Mesenchymal stem cell (in vitro differentiated cells and primary cell): ENCODE data around the gene HIPK2.

Experiments
- DNase-seq: peaks from one replicate; pipeline ENCODE4 v3.0.0-alpha.2; 2013
- H2AFZ ChIP-seq: one replicate; pipeline ENCODE4 v1.6.1; 2013; ENCODE audit warnings: low read depth, mild to moderate bottlenecking, control low read depth, inconsistent platforms, low read length, moderate library complexity
- H2AK5ac ChIP-seq: 2 replicates; pipeline ENCODE4 v1.6.1; 2013; ENCODE audit warnings: low read length, moderate library complexity, mild to moderate bottlenecking, inconsistent platforms; ENCODE audit not compliant: severe bottlenecking
- H2BK120ac ChIP-seq: one replicate; pipeline ENCODE4 v1.6.1; 2013; ENCODE audit warnings: low read depth, mild to moderate bottlenecking, inconsistent platforms, low read length, moderate library complexity
- H2BK12ac ChIP-seq, 2 experiments: one replicate each; pipeline ENCODE4 v1.6.1; 2013; ENCODE audit warnings: inconsistent platforms in 2 of 2, low read length in 2 of 2, mild to moderate bottlenecking in 2 of 2, moderate library complexity in 2 of 2, control low read depth in 1 of 2
- H2BK15ac ChIP-seq: one replicate; pipeline ENCODE4 v1.6.1; 2013; ENCODE audit warnings: mild to moderate bottlenecking, low read depth, inconsistent platforms; ENCODE audit not compliant: poor library complexity, severe bottlenecking
- H2BK5ac ChIP-seq: 2 replicates; pipeline ENCODE4 v1.6.1; 2013; ENCODE audit warnings: low read depth, mild to moderate bottlenecking, low read length, control low read depth, inconsistent platforms; ENCODE audit not compliant: poor library complexity, severe bottlenecking
- H3K14ac ChIP-seq, 2 experiments: one replicate each; pipeline ENCODE4 v1.6.1; 2013; ENCODE audit warnings: inconsistent platforms in 2 of 2, low read length in 2 of 2, control low read depth in 1 of 2, mild to moderate bottlenecking in 1 of 2, moderate library complexity in 1 of 2
- H3K18ac ChIP-seq, 2 experiments: one replicate each; pipeline ENCODE4 v1.6.1; 2013; ENCODE audit warnings: inconsistent platforms in 2 of 2, low read length in 2 of 2, control low read depth in 1 of 2, low read depth in 1 of 2, mild to moderate bottlenecking in 1 of 2
- H3K23ac ChIP-seq, 2 experiments: one replicate each; pipeline ENCODE4 v1.6.1; 2013; ENCODE audit warnings: inconsistent platforms in 2 of 2, low read length in 2 of 2, mild to moderate bottlenecking in 2 of 2, moderate library complexity in 2 of 2, control low read depth in 1 of 2
- H3K27ac ChIP-seq: 2 replicates; pipeline ENCODE4 v1.5.1; 2013; ENCODE audit warnings: mild to moderate bottlenecking, moderate library complexity, low read length, control low read depth, inconsistent platforms; ENCODE audit not compliant: poor library complexity, severe bottlenecking
- H3K27me3 ChIP-seq, 2 experiments: 2 replicates each; pipeline versions ENCODE4 v1.6.1 to v1.7.0; 2013; ENCODE audit warnings: low read length in 2 of 2, mild to moderate bottlenecking in 2 of 2, moderate library complexity in 2 of 2, control low read depth in 1 of 2, inconsistent platforms in 1 of 2; ENCODE audit not compliant: control insufficient read depth in 1 of 2, insufficient read depth in 1 of 2
- H3K36me3 ChIP-seq, 2 experiments: 2 replicates each; pipeline versions ENCODE4 v1.6.1 to v1.7.0; 2013; ENCODE audit warnings: low read length in 2 of 2, control low read depth in 1 of 2, inconsistent platforms in 1 of 2, low read depth in 1 of 2, mild to moderate bottlenecking in 1 of 2; ENCODE audit not compliant: insufficient read depth in 2 of 2, control insufficient read depth in 1 of 2
- H3K4ac ChIP-seq, 2 experiments: one replicate each; pipeline ENCODE4 v1.6.1; 2013; ENCODE audit warnings: inconsistent platforms in 2 of 2, low read length in 2 of 2, mild to moderate bottlenecking in 2 of 2, moderate library complexity in 2 of 2, control low read depth in 1 of 2, low read depth in 1 of 2
- H3K4me1 ChIP-seq: 2 replicates; pipeline ENCODE4 v1.6.1; 2013; ENCODE audit warnings: low read depth, low read length, control low read depth; ENCODE audit not compliant: control insufficient read depth, insufficient read depth
- H3K4me2 ChIP-seq: 2 replicates; pipeline ENCODE4 v1.6.1; 2013; ENCODE audit warnings: low read length, mild to moderate bottlenecking, inconsistent platforms; ENCODE audit not compliant: poor library complexity, severe bottlenecking
- H3K4me3 ChIP-seq, 2 experiments: 2 replicates each; pipeline versions ENCODE4 v1.5.1 to v1.7.0; 2013; ENCODE audit warnings: low read length in 2 of 2, mild to moderate bottlenecking in 2 of 2, control low read depth in 1 of 2, low read depth in 1 of 2; ENCODE audit not compliant: insufficient read depth in 1 of 2
- H3K79me1 ChIP-seq: replicated peaks from 2 replicates; pipeline ENCODE4 v1.6.1; 2013; ENCODE audit warnings: mild to moderate bottlenecking, control low read depth, low read length, inconsistent platforms; ENCODE audit not compliant: poor library complexity, severe bottlenecking
- H3K9ac ChIP-seq: 2 replicates; pipeline ENCODE4 v1.7.0; 2013; ENCODE audit warnings: mild to moderate bottlenecking, low read length, moderate library complexity
- H3K9me3 ChIP-seq: 2 replicates; pipeline ENCODE4 v1.7.0; 2013; ENCODE audit warnings: mild to moderate bottlenecking, low read length; ENCODE audit not compliant: control insufficient read depth
- H4K8ac ChIP-seq: one replicate; pipeline ENCODE4 v1.6.1; 2013; ENCODE audit warnings: inconsistent platforms, mild to moderate bottlenecking, low read length, moderate library complexity
- H4K91ac ChIP-seq: one replicate; pipeline ENCODE4 v1.6.1; 2013; ENCODE audit warnings: mild to moderate bottlenecking, low read length, inconsistent platforms
- WGBS: methylation state at CpG from one replicate; pipeline ENCODE4 v1.1.7; 2013; ENCODE audit warnings: mixed read lengths; 5-methylcytosine and 5-hydroxymethylcytosine counted together

Gene HIPK2

GRCh38 chr7:139700505-139701235 is 77.1 kb downstream of the HIPK2 start:
- Histone ChIP-seq H3K18ac (no peak overlapping the region), H3K14ac (no peak overlapping the region), H3K9ac (no peak overlapping the region), H2AFZ (no peak overlapping the region), H3K27ac (no peak overlapping the region), H3K4me3 (no peak overlapping the region), H4K8ac (no peak overlapping the region), H3K4ac (peak overlapping the region in 1 of 2 experiments; percentile 15), H3K23ac (no peak overlapping the region), H3K36me3 (peaks cover 36 to 48% of the 10 kb centered on the region in 2 experiments), H3K9me3 (no peaks in the 10 kb centered on the region), H3K27me3 (no peaks in the 10 kb centered on the region), H2BK12ac (no peak overlapping the region), H2BK120ac (no peak overlapping the region), H4K91ac (no peak overlapping the region), H2AK5ac (no peak overlapping the region), H3K4me1 (peaks cover 33% of the 10 kb centered on the region), H2BK5ac (no peak overlapping the region), H2BK15ac (no peak overlapping the region), H3K4me2 (no peak overlapping the region), H3K79me1 (peaks cover 19% of the 10 kb centered on the region)
- DNase-seq: no peak
- 89% methylated on average over 15 of the region's 16 CpGs for WGBS

GRCh38 chr7:139699640-139700504 is 77.9 kb downstream of the HIPK2 start:
- no peak overlapping the region for H3K9ac ChIP-seq
- H3K36me3 ChIP-seq: peaks cover 35 to 47% of the 10 kb centered on the region in 2 experiments
- no peak overlapping the region for H3K27ac ChIP-seq
- DNase-seq: no peak
- H2AFZ ChIP-seq: no peak overlapping the region
- no peak overlapping the region for H2BK120ac ChIP-seq
- H3K4ac ChIP-seq: no peak overlapping the region
- no peak overlapping the region for H4K8ac ChIP-seq
- H3K4me3 ChIP-seq: no peak overlapping the region
- 89% methylated on average over 18 of the region's 18 CpGs for WGBS
- no peak overlapping the region for H2BK15ac ChIP-seq
- no peak overlapping the region for H2AK5ac ChIP-seq
- H3K14ac ChIP-seq: peak overlapping the region in 1 of 2 experiments; percentile 48
- H3K79me1 ChIP-seq: peaks cover 17% of the 10 kb centered on the region
- peaks cover 33% of the 10 kb centered on the region for H3K4me1 ChIP-seq
- peak overlapping the region; percentile 66 for H4K91ac ChIP-seq
- peak overlapping the region in 1 of 2 experiments; percentile 16 for H2BK12ac ChIP-seq
- H3K27me3 ChIP-seq: no peaks in the 10 kb centered on the region
- H3K18ac ChIP-seq: peak overlapping the region in 1 of 2 experiments; percentile 68
- H3K23ac ChIP-seq: no peak overlapping the region
- no peak overlapping the region for H2BK5ac ChIP-seq
- no peak overlapping the region for H3K4me2 ChIP-seq
- H3K9me3 ChIP-seq: no peaks in the 10 kb centered on the region

GRCh38 chr7:139698844-139699243 is 79.0 kb downstream of the HIPK2 start:
- Histone ChIP-seq H2BK120ac (no peak overlapping the region), H3K9me3 (no peaks in the 10 kb centered on the region), H3K14ac (no peak overlapping the region), H2AFZ (no peak overlapping the region), H4K8ac (no peak overlapping the region), H3K79me1 (peaks cover 15% of the 10 kb centered on the region), H4K91ac (no peak overlapping the region), H2BK5ac (no peak overlapping the region), H2AK5ac (no peak overlapping the region), H2BK12ac (no peak overlapping the region), H3K23ac (no peak overlapping the region), H3K4me3 (no peak overlapping the region), H2BK15ac (no peak overlapping the region), H3K9ac (no peak overlapping the region), H3K36me3 (peaks cover 29 to 45% of the 10 kb centered on the region in 2 experiments), H3K27ac (no peak overlapping the region), H3K18ac (no peak overlapping the region), H3K4me1 (peaks cover 31% of the 10 kb centered on the region), H3K27me3 (no peaks in the 10 kb centered on the region), H3K4me2 (no peak overlapping the region), H3K4ac (peak overlapping the region in 1 of 2 experiments; percentile 26)
- no peak for DNase-seq
- 96% methylated on average over 12 of the region's 13 CpGs for WGBS

GRCh38 chr7:139698278-139698677 is 79.5 kb downstream of the HIPK2 start:
- Histone ChIP-seq H3K4me1 (peaks cover 26% of the 10 kb centered on the region), H3K27me3 (no peaks in the 10 kb centered on the region), H3K79me1 (peaks cover 15% of the 10 kb centered on the region), H3K23ac (no peak overlapping the region), H2BK15ac (peak overlapping the region; percentile 7), H3K18ac (no peak overlapping the region), H4K8ac (no peak overlapping the region), H3K36me3 (peaks cover 29 to 45% of the 10 kb centered on the region in 2 experiments), H3K27ac (no peak overlapping the region), H3K4me2 (no peak overlapping the region), H3K9ac (no peak overlapping the region), H2BK5ac (no peak overlapping the region), H4K91ac (no peak overlapping the region), H2AK5ac (no peak overlapping the region), H2AFZ (no peak overlapping the region), H2BK120ac (no peak overlapping the region), H3K4me3 (no peak overlapping the region), H3K4ac (no peak overlapping the region), H2BK12ac (no peak overlapping the region), H3K14ac (no peak overlapping the region), H3K9me3 (no peaks in the 10 kb centered on the region)
- WGBS: 96% methylated on average over 7 of the region's 9 CpGs
- DNase-seq: no peak
